Renal cortex interstitium (tissue), 11 donors: ENCODE measurements around the gene P2RX4. TPM values are rescaled to one million over a fixed set of nuclear protein-coding genes. Genes with fewer than 3 reads are reported as not detected.
"Not testable (repeated sequence)": the region's sequence is repeated elsewhere in the genome, so short reads cannot be mapped to it uniquely, and the experiment has no call there.

Source experiments
- DNase-seq, 11 donors: peaks; one replicate each; pipeline ENCODE4 v3.0.0-alpha.2; 2013; ENCODE audit warnings: low read depth in 9 of 11, low spot score in 4 of 11; ENCODE audit errors: extremely low read depth in 1 of 11
- polyA plus RNA-seq, 3 donors: library from polyadenylated mRNA; unstranded; fragments of 120-200 nt; gene quantifications; one replicate each; pipeline ENCODE4 v1.2.1, GENCODE V29; 2013; ENCODE audit not compliant: insufficient read length in 3 of 3

The P2RX4 gene
- polyA plus RNA-seq, 3 donors = 31.3 to 34.1 (median 31.5) TPM

GRCh38 chr12:121182222-121182893 lies 27.6 kb upstream of the P2RX4 start:
- no peak for DNase-seq

GRCh38 chr12:121184425-121184824 lies 25.5 kb upstream of the P2RX4 start:
- no peak for DNase-seq

- DNase-seq = no peak
Observed at GRCh38 chr12:121184984-121185889, 24.7 kb upstream of the P2RX4 start.

- no peak for DNase-seq
Observed at GRCh38 chr12:121186826-121187225, 23.1 kb upstream of the P2RX4 start.

GRCh38 chr12:121187501-121187900 lies 22.4 kb upstream of the P2RX4 start:
- DNase-seq = no peak

- DNase-seq = no peak
Observed at GRCh38 chr12:121188227-121188626, 21.7 kb upstream of the P2RX4 start.

- no peak for DNase-seq
Observed at GRCh38 chr12:121189131-121189530, 20.8 kb upstream of the P2RX4 start.

- DNase-seq = no peak
Observed at GRCh38 chr12:121189619-121190155, 20.2 kb upstream of the P2RX4 start.

GRCh38 chr12:121190523-121191031 lies 19.4 kb upstream of the P2RX4 start:
- DNase-seq = no peak

GRCh38 chr12:121191151-121191550 lies 18.8 kb upstream of the P2RX4 start:
- no peak for DNase-seq

GRCh38 chr12:121196902-121197301 lies 13.0 kb upstream of the P2RX4 start:
- no peak for DNase-seq

- DNase-seq = no peak
Observed at GRCh38 chr12:121198949-121199348, 11.0 kb upstream of the P2RX4 start.

GRCh38 chr12:121201140-121201539 lies 8.8 kb upstream of the P2RX4 start:
- not testable (repeated sequence) for DNase-seq

- DNase-seq = no peak
Observed at GRCh38 chr12:121202407-121203355, 7.2 kb upstream of the P2RX4 start.

GRCh38 chr12:121203482-121203881 lies 6.4 kb upstream of the P2RX4 start:
- DNase-seq = no peak

- DNase-seq = no peak
Observed at GRCh38 chr12:121205491-121205890, 4.4 kb upstream of the P2RX4 start.

GRCh38 chr12:121208571-121208970 lies 1.4 kb upstream of the P2RX4 start:
- not testable (repeated sequence) for DNase-seq

- no peak for DNase-seq
Observed at GRCh38 chr12:121209221-121209620, 708 bp upstream of the P2RX4 start.

GRCh38 chr12:121212875-121213274 lies 2.9 kb downstream of the P2RX4 start:
- no peak for DNase-seq
